DMS53 (cell line): ENCODE measurements around the gene CSH1.
"Not testable (repeated sequence)": the region's sequence is repeated elsewhere in the genome, so short reads cannot be mapped to it uniquely, and the experiment has no call there.

ENCODE experiments used
- DNase-seq: peaks from one replicate; lab custom pipeline; 2025; lab: John Stamatoyannopoulos, UW

Gene CSH1

GRCh38 chr17:63904796-63905195, 8.4 kb upstream of the CSH1 start:
- DNase-seq = not testable (repeated sequence)

- DNase-seq = peak; percentile 43
Observed at GRCh38 chr17:63903787-63904201, 7.4 kb upstream of the CSH1 start.

GRCh38 chr17:63901971-63902370, 5.6 kb upstream of the CSH1 start:
- DNase-seq = not testable (repeated sequence)

- peak; percentile 36 for DNase-seq
Observed at GRCh38 chr17:63898899-63899798, 2.8 kb upstream of the CSH1 start.

GRCh38 chr17:63894821-63895220, 1.6 kb downstream of the CSH1 start:
- DNase-seq = not testable (repeated sequence)

- DNase-seq = not testable (repeated sequence)
Observed at GRCh38 chr17:63894021-63894420, 2.4 kb downstream of the CSH1 start.

- DNase-seq = not testable (repeated sequence)
Observed at GRCh38 chr17:63892316-63893037, 3.9 kb downstream of the CSH1 start.

- peak; percentile 48 for DNase-seq
Observed at GRCh38 chr17:63889026-63889848, 7.1 kb downstream of the CSH1 start.

GRCh38 chr17:63885119-63885518, 11.3 kb downstream of the CSH1 start:
- not testable (repeated sequence) for DNase-seq

GRCh38 chr17:63882626-63883126, 13.7 kb downstream of the CSH1 start:
- DNase-seq = peak; percentile 42

- peak; percentile 63 for DNase-seq
Observed at GRCh38 chr17:63881935-63882601, 14.3 kb downstream of the CSH1 start, which contains the start of gene GH2. GH2 (minus strand) TSS chr17:63881944; CDS start chr17:63881801, 143 bp downstream.

GRCh38 chr17:63881337-63881736, 15.0 kb downstream of the CSH1 start:
- peak; percentile 41 for DNase-seq

GRCh38 chr17:63880706-63881105, 15.7 kb downstream of the CSH1 start:
- no peak for DNase-seq

GRCh38 chr17:63878413-63878812, 18.0 kb downstream of the CSH1 start:
- not testable (repeated sequence) for DNase-seq

- DNase-seq = not testable (repeated sequence)
Observed at GRCh38 chr17:63874693-63875092, 21.7 kb downstream of the CSH1 start.

GRCh38 chr17:63874061-63874626, 22.2 kb downstream of the CSH1 start:
- not testable (repeated sequence) for DNase-seq

GRCh38 chr17:63873577-63873976, 22.8 kb downstream of the CSH1 start, which contains the start of gene CSH2:
CSH2 (minus strand) TSS chr17:63873677; CDS start chr17:63873614, 63 bp downstream.
- not testable (repeated sequence) for DNase-seq

- DNase-seq = not testable (repeated sequence)
Observed at GRCh38 chr17:63871646-63872365, 24.6 kb downstream of the CSH1 start.

- DNase-seq = not testable (repeated sequence)
Observed at GRCh38 chr17:63870292-63870665, 26.1 kb downstream of the CSH1 start.
